Measurements from ENCODE around the gene CDH22.

The CDH22 gene

DNA sequence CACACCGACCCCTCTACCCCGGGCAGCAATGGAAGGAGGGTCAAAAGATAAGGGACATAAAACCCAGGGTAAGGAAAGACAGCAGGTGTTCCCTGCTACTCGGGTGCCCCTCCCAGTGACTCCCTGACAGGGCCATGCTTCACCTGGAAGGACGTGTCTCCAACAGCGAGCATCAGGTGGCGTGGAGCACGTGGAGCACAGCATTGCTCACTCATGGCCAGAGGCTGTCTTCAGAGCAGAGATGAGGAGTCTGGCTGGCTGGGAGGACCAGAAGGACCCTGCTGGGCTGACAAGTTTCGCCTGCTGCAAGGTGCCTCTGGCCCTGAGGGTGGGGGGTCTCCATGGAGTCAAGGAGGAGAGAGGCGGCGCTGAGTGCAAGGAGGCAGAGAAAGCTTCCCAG, 15.3 kb upstream of the CDH22 start:
- no peak for DNase-seq

DNA sequence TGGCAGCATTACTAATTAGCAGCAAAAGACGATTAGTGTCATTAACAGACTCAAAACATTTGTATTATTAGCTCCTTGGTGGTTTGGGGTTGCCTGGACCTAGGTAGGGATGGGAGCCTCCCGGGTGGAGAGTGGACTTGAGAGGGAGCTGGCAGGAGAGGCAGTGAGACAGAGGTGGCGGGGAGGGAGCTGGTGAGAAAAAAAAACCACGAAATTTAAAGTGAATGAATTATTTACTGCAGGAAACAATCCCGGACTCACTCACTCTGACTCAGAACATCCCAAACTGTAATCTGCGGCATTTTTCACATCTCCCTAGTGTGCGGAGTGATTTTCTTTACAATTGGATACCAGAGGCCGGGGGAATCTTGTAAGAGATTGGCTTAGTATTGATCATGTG, 14.3 kb upstream of the CDH22 start:
- DNase-seq, result no peak

DNA sequence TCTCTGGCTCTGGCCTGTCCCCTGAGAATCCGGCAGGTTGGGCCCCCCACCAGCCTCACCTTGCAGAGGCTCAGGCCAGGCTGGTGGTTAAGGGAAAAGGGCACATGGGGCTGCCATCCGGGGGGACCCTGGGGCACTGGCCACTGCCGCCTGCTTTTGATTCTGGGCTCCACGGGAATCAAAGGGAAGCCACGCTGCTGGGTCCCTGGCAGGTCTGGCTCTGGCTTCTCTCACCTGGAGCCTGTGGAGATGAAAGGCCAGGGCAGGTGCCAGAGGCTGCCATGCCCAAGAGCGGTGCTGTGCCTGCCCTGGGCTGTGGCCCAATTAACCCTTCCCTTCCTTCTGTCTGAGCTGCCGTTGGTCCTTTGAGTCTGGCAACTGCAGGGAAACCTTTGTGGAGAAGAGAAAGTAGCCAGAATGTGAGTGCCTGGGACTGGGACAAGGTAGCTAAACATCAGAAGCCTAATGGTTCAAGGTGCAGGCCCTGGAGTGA, 9.4 kb upstream of the CDH22 start:
- DNase-seq, result no peak

DNA sequence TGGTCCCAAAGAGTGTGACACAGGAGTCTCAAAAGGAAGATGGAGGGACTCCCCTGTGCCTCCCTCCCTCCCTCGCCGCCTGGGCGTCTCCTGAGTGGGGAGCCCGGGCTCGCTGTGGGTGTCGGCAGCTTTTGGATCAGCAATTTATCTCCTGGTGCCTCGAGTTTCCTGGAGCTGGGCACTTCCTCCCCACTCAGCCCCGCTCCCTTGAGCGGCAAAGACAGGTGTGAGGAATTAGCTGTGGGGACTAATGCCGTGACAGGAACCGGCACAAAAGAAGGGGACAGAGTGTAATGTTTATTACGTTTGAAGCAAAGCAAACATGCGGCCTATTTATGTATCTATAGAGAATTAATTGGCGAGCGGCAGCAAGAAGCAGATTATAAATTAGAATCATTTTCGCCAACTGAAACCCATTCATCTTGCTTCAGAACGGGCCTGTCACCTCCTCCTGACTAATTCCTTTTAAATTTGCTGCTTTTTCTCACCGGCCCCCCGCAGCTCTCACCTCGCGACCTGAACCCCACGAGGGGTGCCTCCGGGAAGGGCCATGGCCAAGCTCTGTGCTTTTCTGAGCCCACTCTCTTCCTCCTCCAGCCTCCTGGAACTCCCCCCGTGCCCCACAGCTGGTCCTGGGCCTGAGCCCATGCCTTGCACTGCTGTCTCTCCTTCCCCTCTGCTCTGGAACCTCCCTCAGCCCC, 8.8 kb upstream of the CDH22 start:
- no peak for DNase-seq

DNA sequence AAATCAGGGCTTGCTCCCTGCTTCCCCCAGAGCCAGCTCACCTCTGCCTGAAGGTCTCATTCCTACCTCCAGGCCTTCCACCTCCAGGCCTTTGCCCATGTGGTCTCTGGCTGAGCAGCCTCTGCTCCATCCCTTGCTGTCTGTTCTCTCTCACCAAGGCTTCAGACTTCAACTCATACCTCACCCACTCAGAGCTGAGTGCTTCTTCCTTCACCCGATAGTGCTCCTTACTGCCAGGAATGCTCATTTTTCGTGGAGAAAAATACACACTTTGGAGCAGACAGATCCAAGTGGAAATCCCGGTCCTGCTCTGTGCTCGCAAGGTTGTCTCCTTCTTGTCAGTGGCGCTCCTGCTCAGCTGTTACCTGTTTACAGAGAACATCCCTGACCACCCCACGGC, 7.0 kb upstream of the CDH22 start:
- no peak for DNase-seq

DNA sequence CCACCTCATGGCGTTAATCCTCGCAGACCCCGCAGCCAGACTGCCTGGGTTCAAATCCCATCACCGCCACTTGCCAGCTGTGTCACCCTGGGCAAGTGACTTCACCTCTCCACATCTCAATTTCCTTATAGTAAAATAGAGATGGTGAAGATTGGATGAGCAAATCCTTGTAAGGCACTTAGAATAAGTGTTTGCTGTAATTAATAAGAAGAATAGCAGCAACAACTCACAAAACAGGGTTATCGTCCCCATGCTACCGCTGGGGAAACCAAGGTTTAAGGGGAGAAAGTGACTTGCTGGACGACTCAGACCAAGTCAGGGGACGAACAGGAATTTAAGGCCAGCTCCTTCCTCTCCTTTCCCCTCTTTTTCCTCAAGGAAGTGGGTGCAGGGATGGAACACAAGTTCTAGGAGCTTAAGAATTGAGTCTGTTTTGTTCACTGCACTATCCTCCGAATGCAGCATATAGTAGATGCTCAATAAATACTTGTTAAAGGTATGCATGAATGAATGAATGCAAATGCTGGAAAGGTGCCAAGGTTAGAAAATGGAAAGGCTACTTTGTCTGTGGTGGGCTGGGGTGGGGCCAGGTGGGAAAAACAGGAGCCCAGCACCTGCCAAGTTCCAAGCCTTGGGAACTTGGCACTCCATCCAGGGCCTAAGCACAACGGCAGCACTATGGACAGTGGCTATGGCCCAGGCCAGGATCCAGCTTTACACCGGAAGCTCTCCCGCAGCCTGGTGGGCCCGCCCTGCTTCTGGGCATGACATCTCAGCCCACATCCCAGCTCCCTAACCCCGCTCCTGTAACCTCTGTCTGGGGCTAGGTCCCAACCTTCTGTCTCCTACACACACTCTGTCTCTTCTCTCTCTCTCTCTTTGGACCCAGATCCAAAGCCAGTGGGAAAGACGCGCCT, 4.9 kb upstream of the CDH22 start:
- DNase-seq, result no peak

DNA sequence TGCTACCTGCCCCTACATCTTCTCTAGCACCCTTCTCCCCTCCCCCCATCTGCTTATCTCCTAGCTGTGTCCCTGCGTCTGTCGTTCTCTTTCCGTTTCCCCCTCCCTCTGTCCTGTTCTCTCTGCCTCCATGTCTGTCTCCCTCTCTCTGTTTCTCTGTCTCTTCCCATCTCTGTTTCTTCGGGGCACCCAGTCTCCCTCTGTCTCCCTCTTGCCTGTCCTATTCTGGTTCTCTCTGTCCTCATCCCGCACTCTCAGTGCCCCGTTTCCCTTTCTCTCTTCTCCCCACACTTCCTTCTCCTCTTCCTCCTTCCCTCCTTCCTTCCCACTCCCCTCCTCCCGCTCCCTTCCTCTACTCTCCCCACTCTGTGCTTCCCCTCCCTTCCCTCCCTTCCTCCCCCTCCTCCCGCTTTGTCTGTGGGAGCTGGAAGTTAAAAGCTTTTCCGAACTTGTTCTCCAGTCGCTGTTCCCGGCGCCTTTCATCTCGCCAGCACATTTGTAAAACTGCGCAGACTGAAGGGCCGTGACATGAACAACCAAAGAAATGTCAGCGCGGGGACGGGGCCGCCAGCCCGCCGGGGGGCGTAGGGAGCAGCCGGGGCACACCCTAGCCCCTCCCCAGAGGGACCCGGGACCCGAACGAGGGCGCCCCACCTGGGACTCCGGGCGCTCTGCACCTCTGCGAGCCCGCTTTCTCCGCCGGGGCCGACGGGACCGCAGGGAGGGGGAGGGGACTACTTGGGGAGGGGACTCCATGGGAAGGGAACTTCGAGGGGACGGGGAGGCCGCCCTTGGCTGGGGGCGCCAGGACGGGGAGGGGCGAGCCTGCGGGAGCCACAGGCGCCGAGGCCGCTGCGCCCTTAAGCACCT, 4.0 kb upstream of the CDH22 start:
- peak in 3 of 51 donors; percentile 3 to 8 (median 8) for DNase-seq

DNA sequence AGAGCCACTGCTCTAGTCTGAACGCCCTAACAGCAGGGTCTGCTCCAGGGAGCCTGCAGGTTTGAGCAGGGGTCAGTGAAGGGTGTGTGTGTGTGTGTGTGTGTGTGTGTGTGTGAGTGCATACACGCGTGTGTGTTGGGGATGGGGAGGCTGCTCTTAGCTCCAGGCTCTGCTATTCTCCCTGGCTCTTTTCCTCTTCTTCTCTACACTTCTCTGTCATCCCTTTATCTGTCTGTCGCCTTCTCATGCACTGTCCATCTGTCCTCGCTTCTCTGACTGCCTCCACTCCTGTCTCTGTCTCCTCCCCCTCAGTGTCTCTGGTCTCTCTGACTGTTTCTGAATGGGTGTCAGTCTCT, 3.4 kb upstream of the CDH22 start:
- no peak for DNase-seq

DNA sequence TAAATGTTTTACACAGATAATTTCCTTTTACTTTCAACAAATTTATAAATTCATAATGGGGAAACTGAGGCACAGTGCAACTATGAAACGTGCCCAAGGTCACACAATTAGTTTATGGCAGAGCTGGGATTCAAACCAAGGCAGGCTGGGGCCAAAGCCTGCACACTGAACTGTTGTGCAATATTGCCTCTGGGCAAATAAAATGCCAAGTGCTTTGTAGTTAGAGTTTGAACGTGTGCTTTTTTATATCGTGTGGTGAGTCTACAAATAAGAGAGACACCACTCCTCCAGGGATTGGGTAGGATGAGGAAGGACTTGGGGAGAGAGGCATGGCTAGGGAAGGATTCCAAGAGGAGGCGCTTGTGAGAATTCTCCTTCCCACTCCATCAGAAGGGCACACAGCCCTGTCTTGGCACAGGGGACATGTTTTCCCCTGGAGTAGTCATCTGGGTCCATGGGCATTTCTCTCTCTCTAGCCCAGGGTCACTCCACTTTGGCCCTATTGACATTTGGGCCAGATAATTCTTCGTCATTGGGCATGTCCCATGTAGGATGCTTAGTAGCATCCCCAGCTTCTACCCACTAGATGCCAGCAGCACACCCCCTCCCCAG, 2.8 kb upstream of the CDH22 start:
- DNase-seq, result no peak

DNA sequence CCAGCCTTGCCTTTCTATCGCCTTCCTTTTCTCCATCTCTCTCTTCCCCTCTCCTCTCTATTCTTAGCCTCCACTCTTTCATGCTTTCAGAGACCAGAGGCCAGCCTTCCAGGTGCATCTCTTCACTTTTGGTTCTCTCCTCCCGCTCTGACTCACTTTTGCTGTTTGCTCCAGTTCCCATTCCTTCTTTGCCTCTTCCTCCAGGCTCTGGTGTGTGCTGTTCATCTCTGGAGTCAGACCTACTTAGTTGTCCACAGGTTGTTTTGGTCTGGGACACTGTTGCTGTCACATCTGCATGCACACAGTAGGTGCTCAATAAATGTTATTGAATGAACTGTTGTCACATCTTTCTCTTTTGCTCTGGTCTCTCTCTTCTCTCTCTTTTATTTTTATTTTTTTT, 1.6 kb upstream of the CDH22 start:
- DNase-seq, result no peak

DNA sequence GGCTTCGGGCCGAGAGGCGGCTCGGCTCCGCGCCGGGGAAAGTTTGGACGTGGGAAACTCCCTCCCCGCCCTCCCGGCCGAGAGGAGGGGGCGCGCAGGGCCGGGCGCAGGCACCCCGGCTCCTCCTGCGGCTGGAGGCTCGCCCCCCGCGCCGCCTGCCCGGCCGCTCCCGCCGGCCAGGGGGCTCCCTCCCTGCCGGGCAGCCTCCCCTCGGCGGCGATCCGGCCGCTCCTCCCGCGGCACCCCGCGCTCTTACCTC, 370 bp downstream of the CDH22 start:
- no peak for DNase-seq

DNA sequence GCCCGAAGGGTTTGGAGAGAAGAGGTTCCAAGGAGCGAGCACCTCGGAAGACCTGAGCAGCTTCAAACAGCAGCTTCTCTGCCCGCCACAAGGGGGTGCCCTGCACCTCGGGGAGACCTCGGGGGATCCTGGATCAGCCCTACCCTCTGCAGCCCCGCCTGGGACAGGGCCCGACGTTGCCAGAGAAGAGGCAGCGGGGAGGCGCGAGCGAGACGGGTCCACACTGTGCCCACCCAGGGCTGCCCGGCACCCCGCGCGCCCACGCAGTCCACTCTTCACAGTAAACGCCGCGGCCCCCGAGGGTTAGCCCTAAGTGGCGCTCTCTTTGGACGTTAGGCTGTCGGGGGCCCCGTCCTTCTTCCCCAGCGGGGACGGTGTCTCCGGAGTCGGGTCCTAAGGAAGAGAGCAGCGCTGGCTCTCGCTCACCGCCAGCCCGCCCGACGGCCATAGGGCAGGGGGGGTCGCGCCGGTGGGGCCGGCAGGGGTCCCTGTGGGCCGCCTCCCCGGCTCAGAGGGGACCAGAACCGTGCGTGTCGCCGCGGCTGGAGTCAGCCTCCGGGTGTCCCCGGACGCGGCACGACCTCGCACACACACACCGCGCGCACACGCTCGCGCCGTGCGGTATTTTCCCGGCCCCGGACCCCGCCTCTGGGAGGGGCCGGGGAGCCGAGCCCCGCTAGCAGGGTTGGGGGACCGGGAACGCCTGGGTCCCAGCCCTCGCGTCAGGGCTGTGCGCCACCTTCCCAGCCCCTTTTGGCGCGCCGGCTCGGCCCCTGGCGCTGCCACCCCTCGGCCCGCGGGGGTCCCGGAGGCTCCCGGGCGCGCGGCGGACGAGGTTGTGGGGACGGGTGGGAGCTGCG, 929 bp downstream of the CDH22 start:
- peak in 26 of 51 donors; percentile 3 to 44 (median 15) for DNase-seq

DNA sequence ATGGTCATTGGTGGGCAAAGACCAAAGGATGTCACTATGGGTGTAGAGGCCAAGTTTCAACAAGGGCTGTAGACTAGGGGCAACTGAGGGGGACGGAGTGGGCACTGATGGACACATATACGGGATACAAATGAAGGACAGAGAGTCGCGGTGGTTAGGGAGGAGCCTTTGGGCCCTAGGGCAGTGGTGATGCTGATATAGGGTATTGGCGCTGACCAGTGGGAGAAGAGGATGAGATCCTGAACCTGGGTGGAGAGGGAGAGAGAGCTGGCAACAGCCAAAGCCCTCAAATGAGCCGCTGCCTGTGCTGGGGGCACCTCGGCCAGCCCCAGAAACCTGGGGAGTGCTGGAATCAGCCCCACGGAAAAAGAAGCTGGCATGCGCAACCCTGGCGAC, 1.6 kb downstream of the CDH22 start:
- DNase-seq, result no peak

DNA sequence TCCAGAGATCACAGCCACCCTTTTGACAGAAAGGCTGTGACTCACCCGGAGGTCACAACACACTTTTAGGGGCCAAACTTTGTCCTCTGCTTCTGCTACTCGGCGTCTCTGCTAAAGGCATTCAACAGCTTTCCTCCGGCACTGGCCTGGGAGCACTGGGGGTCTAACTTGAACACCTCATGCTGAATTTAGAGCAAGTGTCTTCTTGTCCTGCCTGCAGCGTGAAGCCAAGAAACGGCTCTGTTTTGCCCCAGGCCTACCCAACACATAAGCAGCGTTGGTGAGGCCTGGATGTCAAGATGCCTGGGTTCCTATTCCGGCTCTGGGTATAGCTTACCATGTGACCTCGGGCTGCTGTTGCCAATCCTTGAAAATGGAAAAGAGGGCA, 2.3 kb downstream of the CDH22 start:
- no peak for DNase-seq

DNA sequence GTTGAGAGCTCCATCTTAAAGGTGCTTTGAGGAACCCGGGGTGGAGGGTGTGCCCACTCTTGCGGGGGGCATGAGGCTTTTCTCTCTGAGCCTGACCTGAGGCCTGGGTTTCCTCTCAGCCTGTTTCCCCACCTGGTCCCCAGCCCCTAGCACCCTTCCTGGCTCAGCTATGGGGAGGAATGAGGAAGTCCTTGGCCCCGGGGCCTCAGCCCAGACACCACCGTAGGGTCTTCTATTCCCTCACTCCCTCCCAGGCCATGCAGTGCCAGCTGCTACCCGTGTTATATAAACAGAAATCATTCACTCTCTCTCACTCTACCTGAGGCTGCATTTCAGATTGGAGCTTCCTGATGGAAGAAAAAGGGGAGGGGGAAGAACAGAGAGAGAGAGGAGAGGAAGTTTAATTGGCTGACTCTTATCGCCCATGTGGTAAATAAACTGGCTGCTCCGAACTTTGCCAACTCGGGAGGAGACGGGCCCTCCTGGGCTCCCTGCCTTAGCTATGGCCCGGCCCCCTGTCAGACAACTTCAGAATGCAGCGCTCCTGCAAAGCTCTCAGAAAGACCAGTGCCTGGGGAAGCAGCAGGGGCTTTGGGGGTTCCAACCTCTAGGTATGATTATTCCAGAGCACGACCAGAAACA, 2.8 kb downstream of the CDH22 start:
- no peak for DNase-seq

DNA sequence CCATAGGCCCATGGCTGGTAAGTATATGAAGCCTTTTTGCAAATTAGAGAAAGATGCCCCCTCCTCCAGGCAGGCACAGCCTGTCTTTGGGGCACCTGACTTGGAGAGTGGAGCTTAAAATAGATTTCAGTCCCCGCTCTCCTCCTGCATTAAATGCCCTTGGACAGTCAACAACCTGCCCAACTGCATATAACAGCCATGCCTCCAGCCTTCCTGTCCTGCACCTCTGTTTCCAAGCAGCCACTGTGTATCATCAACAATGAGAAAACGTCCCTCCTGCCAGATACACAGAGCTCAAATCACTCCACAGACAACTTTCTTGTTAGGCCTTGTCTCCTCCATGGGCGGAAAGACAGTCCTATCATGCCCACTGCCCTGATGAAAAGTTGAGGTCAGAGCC, 3.4 kb downstream of the CDH22 start:
- no peak for DNase-seq

DNA sequence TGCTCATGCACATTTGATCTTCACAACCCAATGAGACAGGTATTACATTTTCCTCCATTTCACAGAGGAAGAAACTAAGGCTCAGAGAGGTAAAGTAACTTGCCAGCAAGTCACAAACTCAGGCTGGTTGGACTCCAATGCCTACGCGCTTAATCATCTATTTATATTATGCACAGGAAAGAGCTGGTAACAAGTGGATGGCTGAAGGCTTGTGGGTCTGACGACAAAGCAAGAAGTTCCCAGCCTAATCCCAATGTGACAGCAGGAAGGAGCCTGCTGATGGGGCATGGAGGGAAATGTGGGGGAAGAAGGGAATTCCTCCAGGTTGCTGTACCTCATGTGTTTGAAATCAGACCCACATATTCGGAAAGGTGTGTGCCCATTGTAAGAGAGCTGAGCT, 3.9 kb downstream of the CDH22 start:
- no peak for DNase-seq

DNA sequence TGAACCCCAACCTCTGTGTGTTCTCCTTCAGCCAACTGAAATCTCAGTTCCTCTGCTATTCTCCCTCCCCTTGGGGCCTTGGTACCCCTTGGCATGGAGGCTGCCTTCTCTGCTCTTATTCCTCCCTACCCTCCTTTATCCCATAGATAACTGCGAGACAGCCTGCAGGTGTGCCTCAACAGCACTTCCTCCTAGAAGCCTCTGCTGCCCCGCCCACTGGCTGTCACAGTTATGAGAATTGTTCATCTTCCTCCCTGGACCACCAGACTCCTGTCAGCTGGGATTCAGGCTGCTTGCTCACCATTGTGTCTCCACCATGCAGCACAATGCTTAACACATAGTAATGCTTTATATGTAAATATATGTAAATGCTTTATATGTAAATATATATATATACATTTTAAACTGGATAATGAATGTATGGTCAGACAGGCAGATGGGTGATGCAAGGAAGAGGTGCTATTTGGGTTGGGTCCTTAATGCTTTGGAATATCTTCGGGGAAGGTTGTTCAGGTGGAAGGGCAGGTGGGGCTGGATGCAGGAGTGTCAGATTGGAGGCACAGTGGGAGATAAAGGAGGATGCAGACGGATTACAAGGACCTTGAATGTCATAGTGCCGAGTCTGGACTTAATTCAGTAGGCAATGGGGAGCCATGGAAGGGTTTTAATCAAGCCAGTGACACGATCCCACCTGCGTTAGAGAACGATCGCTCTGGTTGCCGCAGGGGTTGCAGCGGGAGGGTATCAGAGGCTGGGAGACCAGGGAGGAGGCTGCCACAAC, 4.9 kb downstream of the CDH22 start:
- no peak for DNase-seq

DNA sequence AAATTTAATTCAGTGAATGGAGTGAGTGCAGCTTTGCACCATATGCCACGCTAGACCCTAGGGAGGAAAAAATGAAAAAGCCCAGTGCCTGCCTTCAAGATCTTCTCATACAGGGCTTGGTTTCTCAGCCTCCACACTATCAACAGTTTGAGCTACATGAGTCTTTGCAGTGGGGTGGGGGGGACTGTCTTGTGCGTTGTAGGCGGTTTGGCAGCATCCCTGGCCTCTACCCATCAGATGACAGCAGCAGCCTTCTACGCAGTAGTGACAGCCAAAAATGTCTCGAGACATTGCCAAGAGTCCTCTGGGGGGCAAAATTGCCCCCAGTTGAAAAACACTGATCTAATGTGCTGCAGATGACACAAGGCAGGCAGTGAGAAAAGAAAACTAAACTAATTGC, 6.2 kb downstream of the CDH22 start:
- DNase-seq, result no peak

DNA sequence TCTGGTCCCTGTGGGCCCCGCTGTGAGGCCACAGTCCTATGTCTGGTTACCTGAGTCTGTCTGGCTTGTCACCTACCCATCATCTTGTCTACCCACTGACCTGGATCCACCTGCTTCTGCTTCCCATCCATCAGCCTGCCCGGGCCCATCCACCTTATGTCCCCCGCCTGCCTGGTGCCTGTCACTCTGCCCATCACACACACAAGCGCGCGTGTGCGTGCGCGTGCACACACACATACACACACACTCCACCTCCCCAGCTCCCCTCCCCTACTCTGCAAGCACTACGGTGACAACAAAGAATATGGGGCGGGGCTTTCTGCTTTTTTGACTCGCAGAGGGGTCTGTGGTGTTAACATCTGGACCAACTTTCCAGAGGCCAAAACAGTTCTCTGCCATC, 8.0 kb downstream of the CDH22 start:
- DNase-seq, result no peak

Measured in hypothalamus (tissue), 51 donors.